Spinal cord (tissue), 10 donors: ENCODE measurements around the gene TMEM191B. TPM values are rescaled to one million over a fixed set of nuclear protein-coding genes. Genes with fewer than 3 reads are reported as not detected.
A peak's percentile ranks its signal among the peaks of the same experiment; 100 is the strongest.
"Not testable (repeated sequence)": the region's sequence is repeated elsewhere in the genome, so short reads cannot be mapped to it uniquely, and the experiment has no call there.

ENCODE experiments used
- DNase-seq, 6 donors: peaks; one replicate each; pipeline versions ENCODE4 v3.0.0 to v3.0.0-alpha.2; 2013 to 2015; ENCODE audit warnings: low spot score in 6 of 6, low read depth in 4 of 6
- H3K27ac ChIP-seq: one replicate; pipeline ENCODE4 v1.5.1; 2013; ENCODE audit warnings: low read depth, low read length, control low read depth
- H3K27me3 ChIP-seq: one replicate; pipeline ENCODE4 v1.6.1; 2013; ENCODE audit warnings: low read length; ENCODE audit not compliant: control insufficient read depth, insufficient read depth
- H3K36me3 ChIP-seq: one replicate; pipeline ENCODE4 v1.6.1; 2013; ENCODE audit warnings: low read length; ENCODE audit not compliant: control insufficient read depth, insufficient read depth
- H3K4me1 ChIP-seq: one replicate; pipeline ENCODE4 v1.6.1; 2013; ENCODE audit warnings: low read length; ENCODE audit not compliant: control insufficient read depth, insufficient read depth
- H3K4me3 ChIP-seq: one replicate; pipeline ENCODE4 v1.5.1; 2013; ENCODE audit warnings: low read depth, low read length, control low read depth
- H3K9me3 ChIP-seq: one replicate; pipeline ENCODE4 v1.6.1; 2013; ENCODE audit warnings: low read length; ENCODE audit not compliant: control insufficient read depth, insufficient read depth
- WGBS: methylation state at CpG from one replicate; pipeline ENCODE4 v1.1.5; 2013; ENCODE audit warnings: missing lambda C conversion rate; ENCODE audit not compliant: insufficient coverage; 5-methylcytosine and 5-hydroxymethylcytosine counted together
- polyA plus RNA-seq, 2 donors: library from polyadenylated mRNA; unstranded; fragments of 120-200 nt; gene quantifications; one replicate each; pipeline ENCODE4 v1.2.1, GENCODE V29; 2013; ENCODE audit not compliant: insufficient read length in 2 of 2
- total RNA-seq, 2 donors: library from RNA; depleted of rRNA in 1 of 2; stranded (reverse); fragments of 120-200 nt in 1 of 2; fragments of >200 nt in 1 of 2; gene quantifications; one replicate each; pipeline versions ENCODE4 v1.2.3 to v1.2.4, GENCODE V29; 2013 to 2014
- donor health status: healthy.

Gene TMEM191B
- total and polyA plus RNA-seq, 4 donors, result 3.4 to 33.6 (median 7.8) TPM

DNA sequence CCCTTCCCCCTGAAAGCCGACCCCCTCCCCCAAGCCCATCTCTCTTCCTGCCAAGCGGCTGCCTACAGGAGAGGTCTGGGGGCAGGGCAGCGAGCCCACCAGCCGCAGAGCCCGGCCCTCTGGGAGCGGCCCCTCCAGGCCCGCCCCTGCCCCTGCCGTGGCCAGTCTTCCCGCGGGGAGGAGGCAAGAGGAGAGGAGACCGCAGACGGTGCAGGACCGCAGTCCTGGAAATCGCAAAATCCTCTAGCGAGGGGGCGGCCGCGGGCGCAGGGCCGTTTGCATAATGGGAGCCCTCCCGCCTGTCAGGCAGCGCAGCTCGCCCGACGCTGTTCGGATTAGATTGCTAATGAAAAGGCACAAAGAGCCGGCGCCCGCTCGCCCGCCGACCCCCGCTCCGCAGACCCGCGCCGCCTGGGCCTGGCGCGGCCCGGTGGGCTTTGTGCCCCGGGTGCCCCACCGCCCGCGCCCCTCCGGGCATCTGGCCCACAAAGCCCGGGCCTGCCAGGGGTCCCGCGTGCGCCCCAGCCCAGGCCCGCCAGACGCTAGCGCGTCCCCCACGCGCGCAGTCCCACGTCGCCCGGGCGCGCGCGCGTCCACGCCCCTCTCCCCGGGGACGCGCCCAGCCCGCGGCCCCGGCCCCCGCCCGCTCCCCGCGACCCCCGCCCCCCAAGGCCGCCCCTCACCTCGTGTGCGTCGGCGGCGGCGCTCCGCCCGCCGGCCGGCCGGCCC, 49.7 kb downstream of the TMEM191B start:
- H3K4me3 ChIP-seq, DNase-seq, H3K4me1 ChIP-seq, H3K27ac ChIP-seq, H3K27me3 ChIP-seq, H3K36me3 ChIP-seq, H3K9me3 ChIP-seq: not testable (repeated sequence)
- WGBS, result no CpG with 5 or more reads among the region's 88 CpGs

DNA sequence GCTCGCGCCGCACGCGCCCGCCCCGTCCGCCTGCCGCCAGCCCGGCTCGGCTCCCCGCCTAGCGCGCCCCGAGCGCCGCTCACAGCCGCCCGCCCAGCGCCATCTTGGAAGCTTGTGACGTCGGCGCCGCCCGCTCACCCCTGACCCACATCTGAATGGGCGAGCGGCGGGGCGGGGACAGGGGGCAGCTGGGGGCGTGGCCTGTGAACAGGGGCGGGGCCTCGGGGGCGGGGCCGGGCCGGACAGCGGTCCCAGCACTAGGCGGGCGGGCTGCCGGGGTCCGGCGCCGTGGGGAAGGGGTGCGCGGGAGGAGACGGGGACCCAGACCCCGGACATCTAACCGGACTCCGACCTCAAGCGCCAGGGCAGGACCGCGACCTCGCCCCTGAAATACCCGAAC, 50.2 kb downstream of the TMEM191B start:
- WGBS, result no CpG with 5 or more reads among the region's 53 CpGs
- DNase-seq, result peak in 2 of 6 donors; percentile 0 to 34
- not testable (repeated sequence) for H3K4me1 ChIP-seq, H3K9me3 ChIP-seq, H3K27me3 ChIP-seq, H3K4me3 ChIP-seq, H3K36me3 ChIP-seq, H3K27ac ChIP-seq

Other genes starting within 250 kb of the TMEM191B start
- not detected for gene GGTLC3, start 9.6 kb upstream of the TMEM191B start, total RNA-seq
- under 1 TPM; 0.24 to 0.41 TPM for gene GGTLC3, start 9.6 kb upstream of the TMEM191B start, polyA plus RNA-seq
- gene RIMBP3, start 84.1 kb downstream of the TMEM191B start, total RNA-seq, result under 1 TPM; 0.79 to 0.83 TPM
- 1 to 10 TPM; 1.2 TPM for gene RIMBP3, start 84.1 kb downstream of the TMEM191B start, polyA plus RNA-seq